ENCODE results near the gene OR2AP1.
A peak's percentile ranks its signal among the peaks of the same experiment; 100 is the strongest.

- peak; percentile 81 to 94 (median 88) for TF ChIP-seq CTCF (IDR thresholded peaks at IDR 0.05)
- no peak for TF ChIP-seq POLR2A (IDR thresholded peaks at IDR 0.05)
These were observed 47.3 kb downstream of the OR2AP1 start for GRCh38 chr12:55619354-55620138.

Data from gastroesophageal sphincter (tissue), 3 donors.